Epithelial cell of proximal tubule (primary cell): ENCODE data around the gene XPC. TPM values are rescaled to one million over a fixed set of nuclear protein-coding genes. Genes with fewer than 3 reads are reported as not detected.
A peak's percentile ranks its signal among the peaks of the same experiment; 100 is the strongest.

ENCODE experiments used
- DNase-seq: peaks from one replicate; pipeline ENCODE4 v3.0.0-alpha.2; 2011; ENCODE audit warnings: low read depth
- H3K4me3 ChIP-seq: 2 replicates; pipeline ENCODE4 v1.5.1; 2011; ENCODE audit warnings: low read depth, mild to moderate bottlenecking, low read length
- CTCF ChIP-seq: conservative IDR thresholded peaks from 2 replicates; pipeline ENCODE4 v1.5.1; 2012; ENCODE audit warnings: low read depth, mild to moderate bottlenecking, low read length
- total RNA-seq: library from RNA; depleted of rRNA; stranded (reverse); fragments of >200 nt; gene quantifications from 2 replicates; pipeline ENCODE4 v1.2.3, GENCODE V29; 2015

XPC gene
- total RNA-seq, 1 donor from 2014 or later, result 27.8 TPM

GRCh38 chr3:14212032-14212431, 33.6 kb upstream of the XPC start:
- DNase-seq, result no peak

GRCh38 chr3:14211621-14212020, 33.2 kb upstream of the XPC start:
- TF ChIP-seq CTCF, result no peak
- no peak overlapping the region for H3K4me3 ChIP-seq
- DNase-seq, result no peak

More at GRCh38 chr3:14212032-14212431, 33.6 kb upstream of the XPC start:
- H3K4me3 ChIP-seq, result no peak overlapping the region
- TF ChIP-seq CTCF, result no peak

- H3K4me3 ChIP-seq, result no peak overlapping the region
- DNase-seq, result peak; percentile 84
- no peak for TF ChIP-seq CTCF
Observed at GRCh38 chr3:14210843-14211594, 32.6 kb upstream of the XPC start.

GRCh38 chr3:14210290-14210688, 31.9 kb upstream of the XPC start:
- no peak for TF ChIP-seq CTCF
- no peak overlapping the region for H3K4me3 ChIP-seq
- DNase-seq, result no peak

- no peak overlapping the region for H3K4me3 ChIP-seq
- no peak for TF ChIP-seq CTCF
Observed at GRCh38 chr3:14209581-14210289, 31.3 kb upstream of the XPC start.

GRCh38 chr3:14208977-14209394, 30.6 kb upstream of the XPC start:
- DNase-seq, result no peak
- TF ChIP-seq CTCF, result no peak
- H3K4me3 ChIP-seq, result no peak overlapping the region

More at GRCh38 chr3:14209581-14210289, 31.3 kb upstream of the XPC start:
- DNase-seq, result no peak

GRCh38 chr3:14208168-14208567, 29.8 kb upstream of the XPC start:
- no peak for TF ChIP-seq CTCF
- no peak overlapping the region for H3K4me3 ChIP-seq
- DNase-seq, result no peak
